Measurements from ENCODE around the gene LRSAM1.
"Not testable (repeated sequence)": the region's sequence is repeated elsewhere in the genome, so short reads cannot be mapped to it uniquely, and the experiment has no call there.

LRSAM1 gene

DNA sequence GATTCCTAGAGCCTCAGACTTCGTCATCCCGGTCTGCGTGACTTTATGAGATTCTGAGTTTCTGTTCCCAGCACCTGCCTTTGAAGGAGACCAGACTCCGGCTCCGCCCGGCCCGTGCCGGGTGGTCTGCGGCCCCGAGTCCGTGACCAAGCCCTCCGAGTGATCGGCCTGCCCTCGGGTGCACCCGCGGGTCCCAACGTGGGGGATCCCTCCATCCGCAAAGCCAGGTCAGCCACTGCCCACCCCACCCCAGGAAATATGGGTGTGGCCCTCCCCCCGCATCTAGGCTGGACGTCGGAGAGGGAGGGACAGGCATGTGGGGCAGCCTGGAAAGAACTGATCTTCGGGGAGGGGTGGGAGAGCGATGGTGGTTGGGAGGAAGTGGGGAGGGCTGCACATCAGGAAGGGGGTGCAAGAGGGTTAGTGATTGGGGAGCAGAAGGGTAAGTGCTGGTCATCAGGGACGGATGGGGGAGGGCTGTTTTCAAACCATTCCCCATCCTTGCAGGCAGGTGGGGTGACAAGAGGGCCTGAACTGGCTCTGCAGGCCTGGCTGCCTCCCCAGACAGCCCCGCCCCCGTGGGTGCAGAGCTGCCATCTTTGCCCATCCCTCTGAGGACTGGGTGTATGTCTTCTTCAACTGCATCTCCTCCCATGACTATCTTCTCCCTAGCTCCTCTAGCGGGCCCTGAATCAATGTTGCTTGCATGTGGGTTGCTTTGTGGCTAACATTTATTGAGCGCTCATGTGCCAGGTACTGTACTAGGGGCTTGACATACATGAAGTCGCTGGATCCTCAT, 747 bp downstream of the LRSAM1 start:
- peak; percentile 86 for FAIRE-seq
- DNase-seq (ENCODE audit: insufficient read length, low spot score) = peak; percentile 42
- no peak for TF ChIP-seq POU2F2 (IDR thresholded peaks at IDR 0.05; ENCODE audit: low read depth, low read length)
- TF ChIP-seq SPI1 (IDR thresholded peaks at IDR 0.05; ENCODE audit: low read depth, low read length) = peak; percentile 58
- no peak for TF ChIP-seq POLR2A (IDR thresholded peaks at IDR 0.05; ENCODE audit: low read depth, low read length)
- TF ChIP-seq TAF1 (IDR thresholded peaks at IDR 0.05; ENCODE audit: low read depth, low read length) = no peak
- no peak for TF ChIP-seq POLR2AphosphoS5 (IDR thresholded peaks at IDR 0.05; ENCODE audit: low read depth, low read length)
- no peak for TF ChIP-seq PAX5 (IDR thresholded peaks at IDR 0.05; ENCODE audit: insufficient read depth, low read length, severe bottlenecking)

DNA sequence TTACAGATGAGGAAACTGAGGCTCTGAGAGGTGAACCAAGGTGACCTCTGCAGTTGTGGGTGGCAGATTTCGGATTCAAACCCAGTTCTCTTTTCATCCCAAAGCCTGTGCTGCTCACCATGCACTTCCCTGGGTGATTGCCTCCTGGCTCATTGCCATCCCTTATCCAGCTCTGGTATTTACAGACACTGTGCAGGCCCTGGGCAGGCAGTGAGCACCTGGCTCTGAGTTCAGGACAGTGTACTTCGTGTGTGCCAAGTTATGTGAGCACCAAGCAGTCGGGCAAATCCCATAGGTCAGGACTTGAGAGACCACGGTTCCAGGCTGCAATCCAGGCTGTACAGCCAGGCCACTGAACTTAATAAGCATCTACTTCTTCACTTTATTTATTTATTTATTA, 1.4 kb downstream of the LRSAM1 start:
- no peak for FAIRE-seq
- no peak for DNase-seq (ENCODE audit: insufficient read length, low spot score)

DNA sequence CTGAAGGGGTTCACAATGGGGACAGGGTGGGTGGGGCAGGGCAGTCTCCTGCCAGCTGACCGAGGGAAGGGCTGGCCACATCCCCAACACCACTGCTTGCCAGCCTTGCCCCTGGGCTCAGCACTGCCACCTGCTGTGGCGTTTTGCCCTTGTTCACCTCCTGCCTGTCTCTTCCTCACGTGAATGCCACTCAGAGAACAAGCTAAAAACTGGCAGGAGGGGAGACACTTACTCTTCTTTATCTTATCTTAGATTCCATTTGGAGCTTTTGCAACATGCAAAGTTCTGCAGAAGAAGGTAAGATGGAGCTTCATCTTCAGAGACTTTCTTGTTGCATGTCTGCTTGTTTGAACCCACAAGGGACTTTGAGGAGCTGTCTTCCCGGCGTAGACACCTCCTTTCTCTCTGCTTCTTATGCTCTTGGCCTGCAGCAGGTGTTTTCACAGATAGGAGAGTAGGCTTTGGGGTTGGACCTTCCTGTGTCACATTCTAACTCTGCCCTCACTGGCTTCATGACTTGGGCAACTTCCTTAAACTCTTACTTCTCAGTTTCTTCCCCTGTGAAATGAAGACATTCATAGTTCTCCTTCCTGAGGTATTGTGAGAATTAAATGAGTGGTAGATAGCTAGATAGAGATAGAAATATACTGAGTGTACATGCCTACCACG, 4.1 kb downstream of the LRSAM1 start:
- DNase-seq (ENCODE audit: insufficient read length, low spot score) (no peak), FAIRE-seq (peak; percentile 82)
- no peak for TF ChIP-seq POU2F2 (IDR thresholded peaks at IDR 0.05; ENCODE audit: low read depth, low read length)

More for the DNA sequence above, 1.4 kb downstream of the LRSAM1 start:
- TF ChIP-seq POLR2AphosphoS5 (IDR thresholded peaks at IDR 0.05; ENCODE audit: low read depth, low read length) (no peak), POLR2A (IDR thresholded peaks at IDR 0.05; ENCODE audit: low read depth, low read length) (no peak), TAF1 (IDR thresholded peaks at IDR 0.05; ENCODE audit: low read depth, low read length) (no peak), SPI1 (IDR thresholded peaks at IDR 0.05; ENCODE audit: low read depth, low read length) (no peak), POU2F2 (IDR thresholded peaks at IDR 0.05; ENCODE audit: low read depth, low read length) (no peak), PAX5 (IDR thresholded peaks at IDR 0.05; ENCODE audit: insufficient read depth, low read length, severe bottlenecking) (no peak)

DNA sequence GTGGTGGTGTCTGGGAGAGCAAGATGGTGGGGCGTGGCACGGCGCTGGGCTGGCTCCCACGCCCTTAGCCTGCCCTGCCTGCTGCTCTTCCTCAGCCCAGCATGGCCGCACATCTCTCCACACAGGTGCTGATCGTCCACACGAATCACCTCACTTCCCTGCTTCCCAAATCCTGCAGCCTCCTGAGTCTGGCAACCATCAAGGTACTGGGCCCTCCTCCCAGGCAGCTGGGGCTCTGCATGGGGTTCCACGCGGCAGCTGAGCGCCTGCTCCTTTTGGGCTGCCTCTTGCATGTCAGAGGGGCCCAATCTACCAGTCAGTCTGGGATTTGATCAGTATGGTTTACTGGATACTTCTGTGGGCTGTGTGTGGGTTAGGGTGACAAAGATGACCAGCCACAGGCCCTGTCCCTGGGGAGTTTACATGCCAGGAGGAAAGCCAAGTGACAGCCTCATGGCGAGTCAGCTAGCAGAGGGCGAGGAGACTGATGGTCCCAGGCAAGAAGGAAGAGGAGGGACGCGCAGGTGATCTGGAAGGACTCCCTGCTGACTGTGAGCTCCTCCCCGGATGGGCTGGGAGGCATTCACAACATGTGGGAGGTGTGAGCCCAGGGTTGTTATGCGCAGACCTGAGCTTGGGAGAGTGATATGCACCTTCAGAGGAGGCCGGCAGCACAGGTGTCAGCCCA, 6.0 kb downstream of the LRSAM1 start:
- DNase-seq (ENCODE audit: insufficient read length, low spot score) (no peak), FAIRE-seq (no peak)
- TF ChIP-seq POU2F2 (IDR thresholded peaks at IDR 0.05; ENCODE audit: low read depth, low read length) (no peak), PAX5 (IDR thresholded peaks at IDR 0.05; ENCODE audit: insufficient read depth, low read length, severe bottlenecking) (no peak), SPI1 (IDR thresholded peaks at IDR 0.05; ENCODE audit: low read depth, low read length) (no peak), POLR2AphosphoS5 (IDR thresholded peaks at IDR 0.05; ENCODE audit: low read depth, low read length) (no peak), TAF1 (IDR thresholded peaks at IDR 0.05; ENCODE audit: low read depth, low read length) (no peak), POLR2A (IDR thresholded peaks at IDR 0.05; ENCODE audit: low read depth, low read length) (no peak)

DNA sequence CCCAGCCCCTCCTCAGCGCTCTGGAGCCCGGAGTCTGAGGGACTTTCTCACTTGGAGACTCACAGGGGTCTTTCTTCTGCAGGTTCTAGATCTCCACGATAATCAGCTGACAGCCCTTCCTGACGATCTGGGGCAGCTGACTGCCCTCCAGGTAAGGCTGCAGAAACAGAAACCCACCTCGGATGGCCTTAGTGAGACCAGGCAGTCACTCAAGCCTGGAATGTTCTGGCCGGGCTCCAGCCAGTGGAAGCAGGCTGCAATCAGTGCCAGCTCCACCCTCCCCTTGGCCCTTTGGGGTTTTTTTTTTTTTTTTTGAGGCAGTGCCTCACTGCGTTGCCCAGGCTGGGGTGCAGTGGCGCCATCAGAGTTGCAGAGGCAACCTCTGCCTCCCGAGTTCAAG, 7.6 kb downstream of the LRSAM1 start:
- FAIRE-seq = no peak
- no peak for DNase-seq (ENCODE audit: insufficient read length, low spot score)
- no peak for TF ChIP-seq SPI1 (IDR thresholded peaks at IDR 0.05; ENCODE audit: low read depth, low read length)
- no peak for TF ChIP-seq POLR2AphosphoS5 (IDR thresholded peaks at IDR 0.05; ENCODE audit: low read depth, low read length)
- no peak for TF ChIP-seq PAX5 (IDR thresholded peaks at IDR 0.05; ENCODE audit: insufficient read depth, low read length, severe bottlenecking)
- no peak for TF ChIP-seq POLR2A (IDR thresholded peaks at IDR 0.05; ENCODE audit: low read depth, low read length)
- no peak for TF ChIP-seq POU2F2 (IDR thresholded peaks at IDR 0.05; ENCODE audit: low read depth, low read length)
- TF ChIP-seq TAF1 (IDR thresholded peaks at IDR 0.05; ENCODE audit: low read depth, low read length) = no peak

DNA sequence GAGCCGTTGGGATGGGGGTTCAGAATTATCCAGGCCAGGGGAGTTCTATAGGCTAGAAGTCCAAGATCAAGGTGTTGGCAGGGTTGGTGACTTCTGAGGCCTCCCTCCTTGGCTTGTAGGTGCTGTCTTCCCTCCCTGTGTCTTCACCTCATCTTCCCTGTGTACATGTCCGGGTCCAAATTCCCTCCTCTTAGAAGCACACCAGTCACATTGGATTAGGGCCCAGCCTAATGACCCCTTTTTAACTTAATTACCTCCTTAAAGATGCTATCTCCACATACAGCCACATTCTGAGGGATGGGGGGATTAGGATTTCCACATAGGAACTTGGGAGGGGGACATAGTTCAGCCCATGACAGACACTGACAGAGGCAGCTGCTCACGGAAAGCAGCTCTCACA, 12.1 kb downstream of the LRSAM1 start:
- FAIRE-seq = no peak
- no peak for TF ChIP-seq POLR2AphosphoS5 (IDR thresholded peaks at IDR 0.05; ENCODE audit: low read depth, low read length)
- no peak for TF ChIP-seq POLR2A (IDR thresholded peaks at IDR 0.05; ENCODE audit: low read depth, low read length)
- TF ChIP-seq PAX5 (IDR thresholded peaks at IDR 0.05; ENCODE audit: insufficient read depth, low read length, severe bottlenecking) = no peak
- TF ChIP-seq SPI1 (IDR thresholded peaks at IDR 0.05; ENCODE audit: low read depth, low read length) = no peak
- TF ChIP-seq TAF1 (IDR thresholded peaks at IDR 0.05; ENCODE audit: low read depth, low read length) = no peak
- TF ChIP-seq POU2F2 (IDR thresholded peaks at IDR 0.05; ENCODE audit: low read depth, low read length) = no peak

DNA sequence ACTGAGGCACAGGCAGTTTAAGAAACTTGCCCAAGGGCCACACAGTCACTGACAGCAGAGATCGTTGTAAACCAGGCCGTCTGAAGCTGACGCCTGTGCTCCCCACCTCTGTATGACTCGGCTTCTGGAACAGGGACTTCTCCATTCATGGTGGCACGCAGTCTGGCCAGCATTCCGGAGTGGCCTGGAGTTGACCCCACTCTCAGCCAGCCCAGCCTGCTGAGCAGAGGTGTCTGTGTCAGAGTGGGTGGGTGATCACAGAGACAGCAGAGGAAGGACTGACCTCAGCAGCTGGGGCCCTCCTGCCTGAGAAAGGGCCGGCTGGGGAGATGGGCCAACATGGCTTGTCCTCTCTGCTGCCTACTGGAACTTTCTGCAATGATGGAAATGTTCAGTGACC, 12.6 kb downstream of the LRSAM1 start:
- FAIRE-seq (no peak), DNase-seq (ENCODE audit: insufficient read length, low spot score) (no peak)
- TF ChIP-seq POLR2AphosphoS5 (IDR thresholded peaks at IDR 0.05; ENCODE audit: low read depth, low read length) (no peak), POU2F2 (IDR thresholded peaks at IDR 0.05; ENCODE audit: low read depth, low read length) (no peak), PAX5 (IDR thresholded peaks at IDR 0.05; ENCODE audit: insufficient read depth, low read length, severe bottlenecking) (no peak), SPI1 (IDR thresholded peaks at IDR 0.05; ENCODE audit: low read depth, low read length) (no peak), TAF1 (IDR thresholded peaks at IDR 0.05; ENCODE audit: low read depth, low read length) (no peak), POLR2A (IDR thresholded peaks at IDR 0.05; ENCODE audit: low read depth, low read length) (no peak)

More for the DNA sequence above, 12.1 kb downstream of the LRSAM1 start:
- DNase-seq (ENCODE audit: insufficient read length, low spot score) = no peak

DNA sequence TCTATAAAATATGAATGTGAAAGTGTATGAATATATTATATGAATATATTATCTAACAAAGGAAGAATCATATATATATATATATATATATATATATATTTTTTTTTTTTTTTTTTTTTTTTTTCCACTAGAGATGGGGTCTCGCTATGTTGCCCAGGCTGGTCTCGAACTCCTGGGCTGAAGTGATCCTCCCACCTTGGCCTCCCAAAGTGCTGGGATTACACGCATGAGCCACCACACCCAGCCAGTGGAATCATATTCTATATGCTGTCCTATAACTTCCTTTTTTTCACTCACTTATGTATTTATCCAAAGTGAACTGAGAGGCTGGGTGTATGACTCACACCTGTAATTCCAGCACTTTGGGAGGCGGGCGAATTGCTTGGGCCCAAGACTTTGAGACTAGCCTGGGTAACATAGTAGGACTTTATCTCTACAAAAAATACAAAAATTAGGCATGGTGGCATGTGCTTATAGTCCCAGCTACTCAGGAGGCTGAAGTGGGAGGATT, 15.2 kb downstream of the LRSAM1 start:
- FAIRE-seq; DNase-seq (ENCODE audit: insufficient read length, low spot score): not testable (repeated sequence)

DNA sequence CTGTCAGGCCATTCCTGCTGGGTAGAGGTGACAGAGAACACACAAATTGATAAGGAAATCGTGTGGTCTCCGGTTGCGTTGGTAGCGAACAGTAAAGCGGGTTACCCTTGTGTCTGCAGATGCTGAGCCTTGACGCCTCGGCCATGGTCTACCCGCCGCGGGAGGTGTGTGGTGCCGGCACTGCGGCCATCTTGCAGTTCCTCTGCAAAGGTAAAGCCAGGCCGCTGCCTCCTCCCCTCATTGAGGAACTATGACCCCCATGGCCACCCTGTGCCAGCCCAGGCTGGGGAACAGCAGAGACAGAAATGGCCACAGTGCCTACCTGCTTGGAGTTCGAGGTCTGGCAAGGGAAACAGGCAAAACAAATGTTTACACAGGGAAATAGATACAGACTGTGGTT, 16.3 kb downstream of the LRSAM1 start:
- TF ChIP-seq POU2F2 (IDR thresholded peaks at IDR 0.05; ENCODE audit: low read depth, low read length) (no peak), POLR2A (IDR thresholded peaks at IDR 0.05; ENCODE audit: low read depth, low read length) (no peak), PAX5 (IDR thresholded peaks at IDR 0.05; ENCODE audit: insufficient read depth, low read length, severe bottlenecking) (no peak), TAF1 (IDR thresholded peaks at IDR 0.05; ENCODE audit: low read depth, low read length) (no peak), POLR2AphosphoS5 (IDR thresholded peaks at IDR 0.05; ENCODE audit: low read depth, low read length) (no peak), SPI1 (IDR thresholded peaks at IDR 0.05; ENCODE audit: low read depth, low read length) (no peak)
- DNase-seq (ENCODE audit: insufficient read length, low spot score) (no peak), FAIRE-seq (no peak)

Measured in GM12891 (cell line).